A549 (cell line): Measurements from ENCODE around the gene RAD51B. TPM values are rescaled to one million over a fixed set of nuclear protein-coding genes. Genes with fewer than 3 reads are reported as not detected.
A peak's percentile ranks its signal among the peaks of the same experiment; 100 is the strongest.

Experiments
- ATAC-seq, 2 experiments: fragments of 200-7000 bp in 1 of 2; fragments of >200 bp in 1 of 2; cut with Nextera tagmentation in 1 of 2; cut with Tn5 transposase in 1 of 2; 3 replicates each; pipeline versions ENCODE4 v1.8.0 to v1.9.1; 2018 to 2020; ENCODE audit warnings: mild to moderate bottlenecking in 1 of 2, moderate library complexity in 1 of 2
- CTCF ChIA-PET: fragments of 300-600 bp; sonication (Branson Sonifier 250); formaldehyde crosslinking; extraction: SDS; loops from one replicate; lab custom pipeline; 2021; ENCODE audit warnings: antibody characterized with exemption, inconsistent platforms; lab: Yijun Ruan, JAX
- POLR2A ChIA-PET: fragments of 350-600 bp; formaldehyde crosslinking; extraction: SDS; loops from one replicate; lab custom pipeline; 2021; ENCODE audit warnings: antibody characterized with exemption, inconsistent platforms; lab: Yijun Ruan, JAX
- DNase-seq, 2 experiments: peaks; one replicate each; pipeline versions ENCODE4 v3.0.0 to v3.0.0-alpha.2; 2011 to 2016; ENCODE audit warnings: low read depth in 1 of 2, low spot score in 1 of 2
- FAIRE-seq: peaks from 2 replicates; lab custom pipeline; 2011; peaks lifted over from hg19 to GRCh38; lab: Jason Lieb, UNC
- H3K27ac ChIP-seq, 2 experiments: fragments of >200 bp; sonication (Bioruptor Twin); formaldehyde crosslinking; 3 replicates each; pipeline ENCODE4 v1.5.1; 2016 to 2017
- H3K4me1 ChIP-seq: fragments of >200 bp; sonication (Bioruptor Twin); formaldehyde crosslinking; 3 replicates; pipeline ENCODE4 v1.6.1; 2016
- H3K4me2 ChIP-seq: fragments of >200 bp; sonication (Bioruptor Twin); formaldehyde crosslinking; 3 replicates; pipeline ENCODE4 v1.6.1; 2016
- H3K4me3 ChIP-seq: fragments of >200 bp; sonication (Bioruptor Twin); formaldehyde crosslinking; 3 replicates; pipeline ENCODE4 v1.5.1; 2016
- H3K9me3 ChIP-seq: fragments of >200 bp; sonication (Bioruptor Twin); formaldehyde crosslinking; 3 replicates; pipeline ENCODE4 v1.6.1; 2016
- BCL3 ChIP-seq: fragments of >200 bp; sonication (Bioruptor Twin); formaldehyde crosslinking; IDR thresholded peaks from 3 replicates; pipeline ENCODE4 v1.6.1; 2016
- BHLHE40 ChIP-seq: IDR thresholded peaks from 2 replicates; pipeline ENCODE4 v1.6.1; 2012; ENCODE audit warnings: low read depth, low read length, inconsistent platforms
- CBX2 ChIP-seq: fragments of 200-600 bp; sonication (generic); IDR thresholded peaks from 2 replicates; pipeline ENCODE4 v1.6.1; 2016; ENCODE audit warnings: low read depth, mild to moderate bottlenecking, borderline replicate concordance
- CEBPB ChIP-seq, 2 experiments: fragments of >200 bp in 1 of 2; sonication (Bioruptor Twin) in 1 of 2; formaldehyde crosslinking in 1 of 2; IDR thresholded peaks; 2 replicates each; pipeline ENCODE4 v1.6.1; 2012 to 2016
- CHD4 ChIP-seq: fragments of 200-600 bp; sonication (generic); IDR thresholded peaks from 2 replicates; pipeline ENCODE4 v1.6.1; 2016; ENCODE audit warnings: antibody characterized with exemption, mild to moderate bottlenecking, borderline replicate concordance
- CTCF ChIP-seq: fragments of >200 bp; sonication (Bioruptor Twin); formaldehyde crosslinking; IDR thresholded peaks from 3 replicates; pipeline ENCODE4 v1.5.1; 2016
- E2F6 ChIP-seq: IDR thresholded peaks from 2 replicates; pipeline ENCODE4 v1.6.1; 2012; ENCODE audit warnings: low read depth, borderline replicate concordance
- EHF ChIP-seq: fragments of 250-450 bp; sonication (Bioruptor Pico); IDR thresholded peaks from 2 replicates; pipeline ENCODE4 v1.5.0; 2020; ENCODE audit warnings: mild to moderate bottlenecking
- EP300 ChIP-seq, 2 experiments: fragments of >200 bp; sonication (Bioruptor Twin); formaldehyde crosslinking; IDR thresholded peaks; 2 replicates in 1 of 2; 3 replicates in 1 of 2; pipeline ENCODE4 v1.6.1; 2016 to 2017
- GATA3 ChIP-seq: IDR thresholded peaks from 2 replicates; pipeline ENCODE4 v1.6.1; 2012; ENCODE audit warnings: borderline replicate concordance
- HDAC2 ChIP-seq: fragments of 200-600 bp; sonication (generic); IDR thresholded peaks from 2 replicates; pipeline ENCODE4 v1.6.1; 2016
- HES2 ChIP-seq: fragments of >200 bp; sonication (Bioruptor Twin); formaldehyde crosslinking; IDR thresholded peaks from 2 replicates; pipeline ENCODE4 v1.6.1; 2016
- HEYL ChIP-seq: fragments of 250-450 bp; sonication (Bioruptor Pico); IDR thresholded peaks from 2 replicates; pipeline ENCODE4 v1.8.0; 2021; ENCODE audit warnings: mild to moderate bottlenecking, moderate library complexity
- HOXB13 ChIP-seq: fragments of 250-450 bp; sonication (Bioruptor Pico); IDR thresholded peaks from 2 replicates; pipeline ENCODE4 v1.5.0; 2020; ENCODE audit warnings: low read depth, mild to moderate bottlenecking, moderate library complexity
- JUN ChIP-seq, 2 experiments: fragments of >200 bp; sonication (Bioruptor Twin); formaldehyde crosslinking; IDR thresholded peaks; 2 replicates in 1 of 2; 3 replicates in 1 of 2; pipeline ENCODE4 v1.6.1; 2016 to 2017
- MAX ChIP-seq: IDR thresholded peaks from 2 replicates; pipeline ENCODE4 v1.6.1; 2012
- MAZ ChIP-seq: fragments of 150-350 bp; IDR thresholded peaks from 2 replicates; pipeline ENCODE4 v1.6.1; 2014; ENCODE audit warnings: antibody characterized with exemption, low read depth, low read length, borderline replicate concordance
- MYC ChIP-seq: IDR thresholded peaks from 2 replicates; pipeline ENCODE4 v1.6.1; 2012; ENCODE audit warnings: mild to moderate bottlenecking, inconsistent platforms, low read length, improper control_type of control experiment, borderline replicate concordance
- NPAS2 ChIP-seq: fragments of 250-450 bp; sonication (Bioruptor Pico); IDR thresholded peaks from 2 replicates; pipeline ENCODE4 v1.8.0; 2022; ENCODE audit warnings: mild to moderate bottlenecking, moderate library complexity, borderline replicate concordance
- PBX3 ChIP-seq: IDR thresholded peaks from 2 replicates; pipeline ENCODE4 v1.6.1; 2012
- PHF8 ChIP-seq: fragments of 200-600 bp; sonication (generic); IDR thresholded peaks from 2 replicates; pipeline ENCODE4 v1.6.1; 2016; ENCODE audit warnings: low read depth, mild to moderate bottlenecking, antibody characterized with exemption, moderate library complexity, borderline replicate concordance
- POLR2AphosphoS2 ChIP-seq: conservative IDR thresholded peaks from 2 replicates; pipeline ENCODE4 v1.6.1; 2012; ENCODE audit warnings: low read length, improper control_type of control experiment, inconsistent platforms
- RARB ChIP-seq: fragments of 250-450 bp; sonication (Bioruptor Pico); IDR thresholded peaks from 2 replicates; pipeline ENCODE4 v1.8.0; 2021; ENCODE audit warnings: mild to moderate bottlenecking, moderate library complexity
- REST ChIP-seq: fragments of 200-600 bp; sonication (generic); IDR thresholded peaks from 2 replicates; pipeline ENCODE4 v1.6.1; 2016; ENCODE audit warnings: antibody characterized with exemption, mild to moderate bottlenecking, moderate library complexity
- RNF2 ChIP-seq: fragments of 200-600 bp; sonication (generic); IDR thresholded peaks from 2 replicates; pipeline ENCODE4 v1.6.1; 2016; ENCODE audit warnings: low read depth, mild to moderate bottlenecking, antibody characterized with exemption, moderate library complexity, borderline replicate concordance
- SMC3 ChIP-seq: fragments of >200 bp; sonication (Bioruptor Twin); formaldehyde crosslinking; IDR thresholded peaks from 3 replicates; pipeline ENCODE4 v1.6.1; 2018; ENCODE audit warnings: inconsistent platforms
- ZC3H11A ChIP-seq: fragments of 450-650 bp; IDR thresholded peaks from 2 replicates; pipeline ENCODE4 v1.6.1; 2014; ENCODE audit warnings: antibody characterized with exemption, mild to moderate bottlenecking
- WGBS: methylation state at CpG from one replicate; pipeline ENCODE4 v1.1.6; 2017; ENCODE audit errors: missing lambda C conversion rate; 5-methylcytosine and 5-hydroxymethylcytosine counted together
- polyA plus RNA-seq, 4 experiments: library from polyadenylated mRNA; depleted of rRNA in 3 of 4; stranded (reverse); fragments of >200 nt; fragmentation: RNase III in 1 of 4; extraction: RNeasy Plus Mini Kit Qiagen cat#74134 plus additional on column Dnase treatment in 1 of 4; gene quantifications; 2 replicates in 3 of 4; 3 replicates in 1 of 4; pipeline ENCODE4 v1.2.3, GENCODE V29; 2011 to 2017

The RAD51B gene
- polyA plus RNA-seq, 2 of the 4 experiments (the other 2 are of a cell fraction), result 7.2 to 10.8 TPM

GRCh38 chr14:68501171-68501570, 681.6 kb downstream of the RAD51B start:
- no peak for TF ChIP-seq NPAS2 (CRISPR knock-in tag)
- TF ChIP-seq BHLHE40, result no peak
- no peak for TF ChIP-seq CHD4
- no peak for TF ChIP-seq PBX3
- no peak for TF ChIP-seq E2F6
- no peak for TF ChIP-seq HEYL (CRISPR knock-in tag)
- TF ChIP-seq CTCF, result no peak
- TF ChIP-seq HOXB13 (CRISPR knock-in tag), result no peak
- no peak for TF ChIP-seq PHF8
- no peak for TF ChIP-seq SMC3
- CTCF ChIA-PET, result no interaction called here

GRCh38 chr14:68501614-68502052, 682.1 kb downstream of the RAD51B start:
- FAIRE-seq, result no peak
- no peak overlapping the region for H3K4me3 ChIP-seq
- H3K4me1 ChIP-seq, result no peaks in the 10 kb centered on the region
- CTCF ChIA-PET, result interaction anchor here (2.4 kb wide), 1 partner anchor 9 kb away, joined by 5 read pairs; no protein-coding TSS in a partner anchor
- 93% methylated on average over 9 of the region's 9 CpGs for WGBS
- no peak overlapping the region for H3K4me2 ChIP-seq
- no peaks in the 10 kb centered on the region for H3K9me3 ChIP-seq
- POLR2A ChIA-PET, result no interaction called here
- no peak; a peak in 1 of 6 replicates for ATAC-seq
- H3K27ac ChIP-seq, result peak overlapping the region in 1 of 2 experiments; percentile 32; a peak in 1 of 6 replicates
- no peak for DNase-seq
- TF ChIP-seq CBX2 (no peak), MAZ (no peak), MYC (no peak), POLR2AphosphoS2 (no peak), REST (no peak), EHF (CRISPR knock-in tag) (no peak), HDAC2 (no peak), HES2 (no peak), ZC3H11A (no peak), EP300 (IDR thresholded peaks at IDR 0.05) (no peak), JUN (IDR thresholded peaks at IDR 0.05) (no peak), RNF2 (no peak), RARB (no peak), GATA3 (no peak), PBX3 (no peak), BCL3 (no peak), MAX (no peak), CEBPB (IDR thresholded peaks at IDR 0.05) (no peak)

More at GRCh38 chr14:68501171-68501570, 681.6 kb downstream of the RAD51B start:
- Histone ChIP-seq H3K4me3 (no peak overlapping the region), H3K27ac (peak overlapping the region in 1 of 2 experiments; percentile 47; a peak in 2 of 6 replicates), H3K4me1 (no peaks in the 10 kb centered on the region), H3K4me2 (no peak overlapping the region), H3K9me3 (no peaks in the 10 kb centered on the region)
- no peak for FAIRE-seq
- no peak for DNase-seq
- POLR2A ChIA-PET, result no interaction called here
- WGBS, result 80% methylated on average over 3 of the region's 3 CpGs
- ATAC-seq, result no peak
